Stimulated activated effector memory CD8-positive, alpha-beta T cell treated with anti-CD3 and anti-CD28 coated beads, Interleukin-12 subunit alpha, Interleukin-12 subunit beta, amount 100 ng/mL, for 72 hours (primary cell): ENCODE measurements around the gene HDAC4.

Experiments
- ATAC-seq: fragments of 150-1000 bp; cut with Tn5 transposase; 2 replicates; pipeline ENCODE4 v1.10.0; 2021
- DNase-seq, 2 donors: peaks; one replicate each; pipeline ENCODE4 v3.0.0; 2021 to 2022; ENCODE audit warnings: low spot score in 2 of 2
- H3K27ac Mint-ChIP-seq: one replicate; pipeline ENCODE4 v1.8.0; 2022; ENCODE audit warnings: mild to moderate bottlenecking, mixed read lengths
- H3K36me3 Mint-ChIP-seq: one replicate; pipeline ENCODE4 v1.8.0; 2022; ENCODE audit warnings: mild to moderate bottlenecking, mixed read lengths
- H3K4me1 Mint-ChIP-seq: one replicate; pipeline ENCODE4 v1.8.0; 2022; ENCODE audit warnings: mixed read lengths
- H3K4me3 Mint-ChIP-seq: one replicate; pipeline ENCODE4 v1.8.0; 2022; ENCODE audit warnings: mild to moderate bottlenecking, mixed read lengths
- H3K9me3 Mint-ChIP-seq: one replicate; pipeline ENCODE4 v1.8.0; 2022; ENCODE audit warnings: mixed read lengths

HDAC4 gene

GRCh38 chr2:239303711-239304532, 96.9 kb downstream of the HDAC4 start:
- H3K4me1 Mint-ChIP-seq = peaks cover 59% of the 10 kb centered on the region
- peak; percentile 96 for ATAC-seq
- H3K27ac Mint-ChIP-seq = no peak overlapping the region
- DNase-seq = peak in 1 of 2 donors; percentile 67
- H3K4me3 Mint-ChIP-seq = no peak overlapping the region
- no peaks in the 10 kb centered on the region for H3K9me3 Mint-ChIP-seq
- no peaks in the 10 kb centered on the region for H3K36me3 Mint-ChIP-seq

- DNase-seq (no peak), ATAC-seq (no peak)
- peaks cover 5% of the 10 kb centered on the region for H3K36me3 Mint-ChIP-seq
- no peak overlapping the region for H3K4me3 Mint-ChIP-seq
- H3K9me3 Mint-ChIP-seq = no peaks in the 10 kb centered on the region
- H3K4me1 Mint-ChIP-seq = peaks cover 65% of the 10 kb centered on the region
- H3K27ac Mint-ChIP-seq = no peak overlapping the region
Measured at GRCh38 chr2:239302808-239303557, 97.8 kb downstream of the HDAC4 start.

GRCh38 chr2:239302083-239302807, 98.6 kb downstream of the HDAC4 start:
- Mint-ChIP-seq H3K4me1 (peaks cover 68% of the 10 kb centered on the region), H3K9me3 (no peaks in the 10 kb centered on the region), H3K4me3 (no peak overlapping the region), H3K36me3 (peaks cover 5% of the 10 kb centered on the region), H3K27ac (no peak overlapping the region)
- no peak for DNase-seq
- no peak for ATAC-seq

- Mint-ChIP-seq H3K27ac (no peak overlapping the region), H3K36me3 (peaks cover 6% of the 10 kb centered on the region), H3K4me1 (peaks cover 72% of the 10 kb centered on the region), H3K4me3 (no peak overlapping the region), H3K9me3 (no peaks in the 10 kb centered on the region)
- ATAC-seq (no peak), DNase-seq (no peak)
Measured at GRCh38 chr2:239300871-239301735, 99.7 kb downstream of the HDAC4 start.

- H3K27ac Mint-ChIP-seq = no peak overlapping the region
Measured at GRCh38 chr2:239300242-239300641, 100.6 kb downstream of the HDAC4 start.

GRCh38 chr2:239299218-239299939, 101.4 kb downstream of the HDAC4 start:
- H3K36me3 Mint-ChIP-seq = peaks cover 13% of the 10 kb centered on the region
- no peak for ATAC-seq
- H3K4me3 Mint-ChIP-seq = peak overlapping the region; percentile 55
- H3K9me3 Mint-ChIP-seq = no peaks in the 10 kb centered on the region
- no peak for DNase-seq
- peak overlapping the region; percentile 38 for H3K27ac Mint-ChIP-seq
- peaks cover 75% of the 10 kb centered on the region for H3K4me1 Mint-ChIP-seq

More at GRCh38 chr2:239300242-239300641, 100.6 kb downstream of the HDAC4 start:
- Mint-ChIP-seq H3K9me3 (no peaks in the 10 kb centered on the region), H3K36me3 (peaks cover 10% of the 10 kb centered on the region), H3K4me3 (no peak overlapping the region), H3K4me1 (peaks cover 78% of the 10 kb centered on the region)
- DNase-seq (no peak), ATAC-seq (no peak)

GRCh38 chr2:239298116-239298804, 102.6 kb downstream of the HDAC4 start:
- ATAC-seq = peak; percentile 98
- peak in 1 of 2 donors; percentile 74 for DNase-seq
- Mint-ChIP-seq H3K9me3 (no peaks in the 10 kb centered on the region), H3K27ac (peak overlapping the region; percentile 38), H3K4me3 (peak overlapping the region; percentile 55), H3K36me3 (peaks cover 17% of the 10 kb centered on the region), H3K4me1 (peaks cover 73% of the 10 kb centered on the region)

GRCh38 chr2:239297142-239298004, 103.4 kb downstream of the HDAC4 start:
- Mint-ChIP-seq H3K27ac (peak overlapping the region; percentile 38), H3K36me3 (peaks cover 17% of the 10 kb centered on the region), H3K9me3 (no peaks in the 10 kb centered on the region), H3K4me1 (peaks cover 68% of the 10 kb centered on the region), H3K4me3 (peak overlapping the region; percentile 55)
- DNase-seq (no peak), ATAC-seq (no peak)

GRCh38 chr2:239296020-239296932, 104.5 kb downstream of the HDAC4 start:
- H3K27ac Mint-ChIP-seq = no peak overlapping the region
- peak overlapping the region; percentile 48 for H3K4me3 Mint-ChIP-seq

GRCh38 chr2:239295377-239296019, 105.3 kb downstream of the HDAC4 start:
- ATAC-seq = no peak
- H3K36me3 Mint-ChIP-seq = peaks cover 17% of the 10 kb centered on the region
- H3K4me3 Mint-ChIP-seq = peak overlapping the region; percentile 48
- H3K9me3 Mint-ChIP-seq = no peaks in the 10 kb centered on the region
- peaks cover 57% of the 10 kb centered on the region for H3K4me1 Mint-ChIP-seq
- H3K27ac Mint-ChIP-seq = no peak overlapping the region
- DNase-seq = no peak

More at GRCh38 chr2:239296020-239296932, 104.5 kb downstream of the HDAC4 start:
- DNase-seq (no peak), ATAC-seq (no peak)
- Mint-ChIP-seq H3K9me3 (no peaks in the 10 kb centered on the region), H3K36me3 (peaks cover 17% of the 10 kb centered on the region), H3K4me1 (peaks cover 59% of the 10 kb centered on the region)

GRCh38 chr2:239294571-239295054, 106.2 kb downstream of the HDAC4 start:
- H3K36me3 Mint-ChIP-seq = peaks cover 17% of the 10 kb centered on the region
- ATAC-seq = no peak
- no peak for DNase-seq
- peaks cover 62% of the 10 kb centered on the region for H3K4me1 Mint-ChIP-seq
- peak overlapping the region; percentile 82 for H3K27ac Mint-ChIP-seq
- H3K4me3 Mint-ChIP-seq = peak overlapping the region; percentile 64
- H3K9me3 Mint-ChIP-seq = no peaks in the 10 kb centered on the region
